Liver (tissue), 9 donors: ENCODE results near the gene MYBPC1. TPM values are rescaled to one million over a fixed set of nuclear protein-coding genes. Genes with fewer than 3 reads are reported as not detected.

ENCODE experiments used
- DNase-seq: peaks from one replicate; pipeline ENCODE4 v3.0.0-alpha.2; 2017; ENCODE audit warnings: low spot score
- H3K27ac ChIP-seq, 2 donors: one replicate each; pipeline ENCODE4 v1.7.0; 2013; ENCODE audit warnings: inconsistent platforms in 2 of 2, low read length in 2 of 2, control low read depth in 1 of 2, low read depth in 1 of 2, mild to moderate bottlenecking in 1 of 2
- H3K27me3 ChIP-seq, 4 donors: one replicate each; pipeline versions ENCODE4 v1.6.1 to v1.7.0; 2013; ENCODE audit warnings: low read length in 3 of 4, inconsistent platforms in 1 of 4, mild to moderate bottlenecking in 1 of 4, moderate library complexity in 1 of 4; ENCODE audit not compliant: control insufficient read depth in 4 of 4, insufficient read depth in 4 of 4
- H3K36me3 ChIP-seq, 4 donors: one replicate each; pipeline versions ENCODE4 v1.6.1 to v1.7.0; 2013; ENCODE audit warnings: low read length in 3 of 4, mild to moderate bottlenecking in 3 of 4, low read depth in 1 of 4, moderate library complexity in 1 of 4; ENCODE audit not compliant: control insufficient read depth in 4 of 4, insufficient read depth in 3 of 4
- H3K4me1 ChIP-seq, 4 donors: one replicate each; pipeline versions ENCODE4 v1.6.1 to v1.7.0; 2013; ENCODE audit warnings: low read length in 3 of 4, mild to moderate bottlenecking in 3 of 4, moderate library complexity in 1 of 4; ENCODE audit not compliant: control insufficient read depth in 4 of 4, insufficient read depth in 4 of 4
- H3K4me3 ChIP-seq, 3 donors: one replicate each; pipeline versions ENCODE4 v1.6.1 to v1.7.0; 2013; ENCODE audit warnings: low read length in 3 of 3, control low read depth in 1 of 3, low read depth in 1 of 3, mild to moderate bottlenecking in 1 of 3
- H3K9ac ChIP-seq, 2 donors: one replicate each; pipeline ENCODE4 v1.7.0; 2013; ENCODE audit warnings: low read length in 2 of 2, mild to moderate bottlenecking in 2 of 2, moderate library complexity in 2 of 2, control low read depth in 1 of 2, low read depth in 1 of 2
- H3K9me3 ChIP-seq, 4 donors: one replicate each; pipeline versions ENCODE4 v1.6.1 to v1.7.0; 2013; ENCODE audit warnings: low read length in 3 of 4; ENCODE audit not compliant: control insufficient read depth in 4 of 4
- EGR1 ChIP-seq, 2 donors: IDR thresholded peaks; 2 replicates each; pipeline ENCODE4 v1.6.1; 2016 to 2018; ENCODE audit warnings: antibody characterized with exemption in 2 of 2, low read depth in 2 of 2
- FOXA1 ChIP-seq: IDR thresholded peaks from 2 replicates; pipeline ENCODE4 v1.6.1; 2016; ENCODE audit warnings: antibody characterized with exemption
- GABPA ChIP-seq, 2 donors: IDR thresholded peaks in 1 of 2; conservative IDR thresholded peaks in 1 of 2; 2 replicates each; pipeline ENCODE4 v1.6.1; 2016; ENCODE audit warnings: antibody characterized with exemption in 2 of 2, mild to moderate bottlenecking in 1 of 2, moderate library complexity in 1 of 2
- HNF4A ChIP-seq, 2 donors: conservative IDR thresholded peaks; 2 replicates each; pipeline ENCODE4 v1.6.1; 2016; ENCODE audit warnings: antibody characterized with exemption in 2 of 2, mild to moderate bottlenecking in 2 of 2
- HNF4G ChIP-seq: IDR thresholded peaks from 2 replicates; pipeline ENCODE4 v1.6.1; 2016; ENCODE audit warnings: antibody characterized with exemption
- JUND ChIP-seq, 2 donors: IDR thresholded peaks; 2 replicates each; pipeline ENCODE4 v1.6.1; 2016; ENCODE audit warnings: antibody characterized with exemption in 2 of 2
- RAD21 ChIP-seq, 2 donors: IDR thresholded peaks; 2 replicates each; pipeline ENCODE4 v1.6.1; 2016; ENCODE audit warnings: antibody characterized with exemption in 2 of 2, mild to moderate bottlenecking in 2 of 2
- RXRA ChIP-seq, 2 donors: IDR thresholded peaks; 2 replicates each; pipeline ENCODE4 v1.6.1; 2017 to 2018; ENCODE audit warnings: antibody characterized with exemption in 2 of 2, mild to moderate bottlenecking in 1 of 2
- SP1 ChIP-seq: IDR thresholded peaks from 2 replicates; pipeline ENCODE4 v1.6.1; 2018; ENCODE audit warnings: antibody characterized with exemption, mild to moderate bottlenecking
- TAF1 ChIP-seq: conservative IDR thresholded peaks from 2 replicates; pipeline ENCODE4 v1.6.1; 2016; ENCODE audit warnings: antibody characterized with exemption, mild to moderate bottlenecking
- WGBS: extraction: QIAGEN DNeasy Blood & Tissue Kit; methylation state at CpG from one replicate; pipeline ENCODE4 v1.1.7; 2013; 5-methylcytosine and 5-hydroxymethylcytosine counted together
- polyA plus RNA-seq, 2 donors: library from polyadenylated mRNA; stranded (reverse) in 1 of 2; unstranded in 1 of 2; fragments of 200-250 nt in 1 of 2; fragments of >200 nt in 1 of 2; fragmentation: Nextera tagmentation in 1 of 2; extraction: Ambion mirVana in 1 of 2; gene quantifications; one replicate each; pipeline versions ENCODE4 v1.2.1 to v1.2.3, GENCODE V29; 2013 to 2015
- total RNA-seq, 2 donors: library from RNA; depleted of rRNA; stranded (reverse); fragments of >200 nt; gene quantifications; one replicate each; pipeline ENCODE4 v1.2.3, GENCODE V29; 2014
- TF ChIP-seq, protein P1 (sequence below): IDR thresholded peaks from 2 replicates; pipeline ENCODE4 v1.6.1; 2016; ENCODE audit warnings: antibody characterized with exemption
- TF ChIP-seq, protein P2 (sequence below): IDR thresholded peaks from 2 replicates; pipeline ENCODE4 v1.6.1; 2016; ENCODE audit warnings: antibody characterized with exemption
- TF ChIP-seq, protein P3 (sequence below): IDR thresholded peaks from 2 replicates; pipeline ENCODE4 v1.6.1; 2016; ENCODE audit warnings: antibody characterized with exemption
- TF ChIP-seq, protein P4 (sequence below): IDR thresholded peaks from 2 replicates; pipeline ENCODE4 v1.6.1; 2016; ENCODE audit warnings: antibody characterized with exemption, mild to moderate bottlenecking
- TF ChIP-seq, protein P5 (sequence below): fragments of 150-350 bp; IDR thresholded peaks from 2 replicates; pipeline ENCODE4 v1.5.1; 2017; ENCODE audit warnings: improper control_type of control experiment, low read depth, low read length; ENCODE audit not compliant: missing input control
- donor health status: healthy.
- donor health status: healthy.
- donor health status: healthy.
- donor health status: healthy.
- donor health status: healthy.

The MYBPC1 gene
- total and polyA plus RNA-seq, 4 donors, result under 0.01 TPM; not detected in 3

DNA sequence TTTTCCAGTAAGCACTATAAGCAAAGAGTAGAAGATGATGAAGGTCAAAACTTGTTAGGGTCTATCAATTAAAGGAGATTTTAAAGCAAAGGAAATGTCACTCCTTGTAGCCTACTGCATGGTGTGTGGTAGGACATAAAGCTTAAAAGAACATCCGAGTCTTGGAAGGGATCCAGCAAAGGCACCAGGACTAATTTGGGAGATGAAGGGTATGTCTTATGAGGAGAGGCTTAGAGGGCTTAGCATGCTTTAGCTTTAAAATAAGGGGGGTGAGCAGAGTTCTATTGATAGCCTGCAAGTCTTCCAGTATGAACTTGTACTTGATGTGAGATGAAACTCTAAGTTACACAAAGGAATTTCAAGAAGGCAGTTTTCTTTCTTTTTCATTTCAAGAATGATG is 11.8 kb upstream of the MYBPC1 start:
- H3K27ac ChIP-seq, result no peak overlapping the region
- TF ChIP-seq, protein P1, sequence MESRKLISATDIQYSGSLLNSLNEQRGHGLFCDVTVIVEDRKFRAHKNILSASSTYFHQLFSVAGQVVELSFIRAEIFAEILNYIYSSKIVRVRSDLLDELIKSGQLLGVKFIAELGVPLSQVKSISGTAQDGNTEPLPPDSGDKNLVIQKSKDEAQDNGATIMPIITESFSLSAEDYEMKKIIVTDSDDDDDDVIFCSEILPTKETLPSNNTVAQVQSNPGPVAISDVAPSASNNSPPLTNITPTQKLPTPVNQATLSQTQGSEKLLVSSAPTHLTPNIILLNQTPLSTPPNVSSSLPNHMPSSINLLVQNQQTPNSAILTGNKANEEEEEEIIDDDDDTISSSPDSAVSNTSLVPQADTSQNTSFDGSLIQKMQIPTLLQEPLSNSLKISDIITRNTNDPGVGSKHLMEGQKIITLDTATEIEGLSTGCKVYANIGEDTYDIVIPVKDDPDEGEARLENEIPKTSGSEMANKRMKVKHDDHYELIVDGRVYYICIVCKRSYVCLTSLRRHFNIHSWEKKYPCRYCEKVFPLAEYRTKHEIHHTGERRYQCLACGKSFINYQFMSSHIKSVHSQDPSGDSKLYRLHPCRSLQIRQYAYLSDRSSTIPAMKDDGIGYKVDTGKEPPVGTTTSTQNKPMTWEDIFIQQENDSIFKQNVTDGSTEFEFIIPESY, result no peak
- TF ChIP-seq RXRA (IDR thresholded peaks at IDR 0.05) (no peak), TAF1 (no peak), JUND (IDR thresholded peaks at IDR 0.05) (no peak), RAD21 (IDR thresholded peaks at IDR 0.05) (no peak)
- TF ChIP-seq, protein P2, sequence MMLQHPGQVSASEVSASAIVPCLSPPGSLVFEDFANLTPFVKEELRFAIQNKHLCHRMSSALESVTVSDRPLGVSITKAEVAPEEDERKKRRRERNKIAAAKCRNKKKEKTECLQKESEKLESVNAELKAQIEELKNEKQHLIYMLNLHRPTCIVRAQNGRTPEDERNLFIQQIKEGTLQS, result no peak
- H3K9ac ChIP-seq, result no peak overlapping the region
- H3K4me1 ChIP-seq, result no peaks in the 10 kb centered on the region
- no peak for DNase-seq
- H3K36me3 ChIP-seq, result no peaks in the 10 kb centered on the region
- 71% methylated on average over 1 of the region's 1 CpG for WGBS
- H3K9me3 ChIP-seq, result no peaks in the 10 kb centered on the region
- H3K27me3 ChIP-seq, result no peaks in the 10 kb centered on the region
- H3K4me3 ChIP-seq, result no peak overlapping the region

DNA sequence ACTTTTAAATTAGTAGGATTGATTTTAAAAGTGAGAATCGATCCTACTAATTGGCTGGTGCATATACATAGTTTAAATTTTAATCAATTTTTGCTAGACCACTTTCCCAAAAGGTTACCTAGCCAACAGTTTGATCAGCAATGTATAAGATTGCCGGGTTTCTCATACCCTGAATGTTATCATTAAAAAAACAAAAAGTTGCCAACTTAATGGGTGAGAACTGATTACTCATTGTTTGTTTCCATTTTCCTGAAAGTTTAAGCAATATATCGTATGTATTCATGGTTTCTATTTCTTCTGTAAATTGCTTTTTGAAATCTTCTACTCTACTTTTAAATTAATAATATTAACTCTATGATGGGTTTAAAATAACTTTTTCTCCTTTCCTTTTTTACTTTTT is 4.4 kb upstream of the MYBPC1 start:
- no peak for DNase-seq
- H3K9me3 ChIP-seq, result no peaks in the 10 kb centered on the region
- no peaks in the 10 kb centered on the region for H3K27me3 ChIP-seq
- 74% methylated on average over 3 of the region's 3 CpGs for WGBS
- H3K4me1 ChIP-seq, result no peaks in the 10 kb centered on the region
- H3K9ac ChIP-seq, result no peak overlapping the region
- no peaks in the 10 kb centered on the region for H3K36me3 ChIP-seq
- no peak overlapping the region for H3K27ac ChIP-seq
- no peak overlapping the region for H3K4me3 ChIP-seq
- TF ChIP-seq, protein P2, result no peak
- TF ChIP-seq RAD21 (IDR thresholded peaks at IDR 0.05) (no peak), SP1 (no peak), FOXA1 (no peak), JUND (IDR thresholded peaks at IDR 0.05) (no peak), EGR1 (IDR thresholded peaks at IDR 0.05; ENCODE audit: low read depth in 2 of 2) (no peak), HNF4G (no peak), HNF4A (conservative IDR thresholded peaks at IDR 0.05) (no peak), RXRA (IDR thresholded peaks at IDR 0.05) (no peak), TAF1 (no peak), GABPA (IDR thresholded peaks at IDR 0.05 in 1 of 2, conservative IDR thresholded peaks at IDR 0.05 in 1 of 2) (no peak)
- TF ChIP-seq, protein P3, sequence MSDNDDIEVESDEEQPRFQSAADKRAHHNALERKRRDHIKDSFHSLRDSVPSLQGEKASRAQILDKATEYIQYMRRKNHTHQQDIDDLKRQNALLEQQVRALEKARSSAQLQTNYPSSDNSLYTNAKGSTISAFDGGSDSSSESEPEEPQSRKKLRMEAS, result no peak
- TF ChIP-seq, protein P4, sequence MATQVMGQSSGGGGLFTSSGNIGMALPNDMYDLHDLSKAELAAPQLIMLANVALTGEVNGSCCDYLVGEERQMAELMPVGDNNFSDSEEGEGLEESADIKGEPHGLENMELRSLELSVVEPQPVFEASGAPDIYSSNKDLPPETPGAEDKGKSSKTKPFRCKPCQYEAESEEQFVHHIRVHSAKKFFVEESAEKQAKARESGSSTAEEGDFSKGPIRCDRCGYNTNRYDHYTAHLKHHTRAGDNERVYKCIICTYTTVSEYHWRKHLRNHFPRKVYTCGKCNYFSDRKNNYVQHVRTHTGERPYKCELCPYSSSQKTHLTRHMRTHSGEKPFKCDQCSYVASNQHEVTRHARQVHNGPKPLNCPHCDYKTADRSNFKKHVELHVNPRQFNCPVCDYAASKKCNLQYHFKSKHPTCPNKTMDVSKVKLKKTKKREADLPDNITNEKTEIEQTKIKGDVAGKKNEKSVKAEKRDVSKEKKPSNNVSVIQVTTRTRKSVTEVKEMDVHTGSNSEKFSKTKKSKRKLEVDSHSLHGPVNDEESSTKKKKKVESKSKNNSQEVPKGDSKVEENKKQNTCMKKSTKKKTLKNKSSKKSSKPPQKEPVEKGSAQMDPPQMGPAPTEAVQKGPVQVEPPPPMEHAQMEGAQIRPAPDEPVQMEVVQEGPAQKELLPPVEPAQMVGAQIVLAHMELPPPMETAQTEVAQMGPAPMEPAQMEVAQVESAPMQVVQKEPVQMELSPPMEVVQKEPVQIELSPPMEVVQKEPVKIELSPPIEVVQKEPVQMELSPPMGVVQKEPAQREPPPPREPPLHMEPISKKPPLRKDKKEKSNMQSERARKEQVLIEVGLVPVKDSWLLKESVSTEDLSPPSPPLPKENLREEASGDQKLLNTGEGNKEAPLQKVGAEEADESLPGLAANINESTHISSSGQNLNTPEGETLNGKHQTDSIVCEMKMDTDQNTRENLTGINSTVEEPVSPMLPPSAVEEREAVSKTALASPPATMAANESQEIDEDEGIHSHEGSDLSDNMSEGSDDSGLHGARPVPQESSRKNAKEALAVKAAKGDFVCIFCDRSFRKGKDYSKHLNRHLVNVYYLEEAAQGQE, result no peak
- TF ChIP-seq, protein P5, sequence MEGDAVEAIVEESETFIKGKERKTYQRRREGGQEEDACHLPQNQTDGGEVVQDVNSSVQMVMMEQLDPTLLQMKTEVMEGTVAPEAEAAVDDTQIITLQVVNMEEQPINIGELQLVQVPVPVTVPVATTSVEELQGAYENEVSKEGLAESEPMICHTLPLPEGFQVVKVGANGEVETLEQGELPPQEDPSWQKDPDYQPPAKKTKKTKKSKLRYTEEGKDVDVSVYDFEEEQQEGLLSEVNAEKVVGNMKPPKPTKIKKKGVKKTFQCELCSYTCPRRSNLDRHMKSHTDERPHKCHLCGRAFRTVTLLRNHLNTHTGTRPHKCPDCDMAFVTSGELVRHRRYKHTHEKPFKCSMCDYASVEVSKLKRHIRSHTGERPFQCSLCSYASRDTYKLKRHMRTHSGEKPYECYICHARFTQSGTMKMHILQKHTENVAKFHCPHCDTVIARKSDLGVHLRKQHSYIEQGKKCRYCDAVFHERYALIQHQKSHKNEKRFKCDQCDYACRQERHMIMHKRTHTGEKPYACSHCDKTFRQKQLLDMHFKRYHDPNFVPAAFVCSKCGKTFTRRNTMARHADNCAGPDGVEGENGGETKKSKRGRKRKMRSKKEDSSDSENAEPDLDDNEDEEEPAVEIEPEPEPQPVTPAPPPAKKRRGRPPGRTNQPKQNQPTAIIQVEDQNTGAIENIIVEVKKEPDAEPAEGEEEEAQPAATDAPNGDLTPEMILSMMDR, result no peak
- TF ChIP-seq, protein P1, result no peak
